MM.1S (cell line): ENCODE measurements around the gene KRTAP5-8.
"Not testable (repeated sequence)": the region's sequence is repeated elsewhere in the genome, so short reads cannot be mapped to it uniquely, and the experiment has no call there.

ENCODE experiments used
- DNase-seq: peaks from one replicate; pipeline ENCODE4 v3.0.0-alpha.2; 2015
- H2AFZ ChIP-seq: fragments of 300-600 bp; sonication (generic); 2 replicates; pipeline ENCODE4 v1.6.0; 2016; ENCODE audit warnings: antibody characterized with exemption, low read length
- H3F3A ChIP-seq: fragments of 300-600 bp; sonication (generic); 2 replicates; pipeline ENCODE4 v1.6.1; 2016; ENCODE audit warnings: mild to moderate bottlenecking, antibody characterized with exemption, low read length, moderate library complexity, mixed read lengths; ENCODE audit not compliant: insufficient read depth
- H3K27ac ChIP-seq: fragments of 300-600 bp; sonication (generic); 2 replicates; pipeline ENCODE4 v1.5.1; 2016; ENCODE audit warnings: mild to moderate bottlenecking, low read length
- H3K27me3 ChIP-seq: fragments of 300-600 bp; sonication (generic); replicated peaks from 2 replicates; pipeline ENCODE4 v1.6.0; 2016; ENCODE audit warnings: low read length; ENCODE audit not compliant: insufficient read depth
- H3K36me3 ChIP-seq: fragments of 300-600 bp; sonication (generic); replicated peaks from 2 replicates; pipeline ENCODE4 v1.6.1; 2016; ENCODE audit warnings: mild to moderate bottlenecking, low read length, mixed read lengths; ENCODE audit not compliant: insufficient read depth
- H3K4me1 ChIP-seq: fragments of 300-600 bp; sonication (generic); 2 replicates; pipeline ENCODE4 v1.6.1; 2016; ENCODE audit warnings: low read length, mixed read lengths
- H3K4me2 ChIP-seq: fragments of 300-600 bp; sonication (generic); 2 replicates; pipeline ENCODE4 v1.6.0; 2016; ENCODE audit warnings: low read depth, low read length
- H3K4me3 ChIP-seq: fragments of 300-600 bp; sonication (generic); 2 replicates; pipeline ENCODE4 v1.5.1; 2016; ENCODE audit warnings: low read length, mixed read lengths
- H3K79me2 ChIP-seq: fragments of 300-600 bp; sonication (generic); 2 replicates; pipeline ENCODE4 v1.6.1; 2016; ENCODE audit warnings: mixed run types, low read length, mixed read lengths
- H3K9ac ChIP-seq: fragments of 300-600 bp; sonication (generic); 2 replicates; pipeline ENCODE4 v1.6.1; 2016; ENCODE audit warnings: low read length, mixed read lengths
- H3K9me2 ChIP-seq: fragments of 300-600 bp; sonication (generic); replicated peaks from 2 replicates; pipeline ENCODE4 v1.6.1; 2016; ENCODE audit warnings: mild to moderate bottlenecking, low read length, mixed read lengths; ENCODE audit not compliant: insufficient read depth
- H3K9me3 ChIP-seq: fragments of 300-600 bp; sonication (generic); replicated peaks from 2 replicates; pipeline ENCODE4 v1.6.1; 2016; ENCODE audit warnings: mild to moderate bottlenecking, low read length, mixed read lengths; ENCODE audit not compliant: insufficient read depth
- H4K20me1 ChIP-seq: fragments of 300-600 bp; sonication (generic); 2 replicates; pipeline ENCODE4 v1.6.1; 2016; ENCODE audit warnings: mild to moderate bottlenecking, low read length, moderate library complexity, mixed read lengths; ENCODE audit not compliant: insufficient read depth
- EZH2 ChIP-seq: fragments of 300-600 bp; sonication (generic); optimal IDR thresholded peaks from 2 replicates; pipeline ENCODE3; 2017; ENCODE audit warnings: low read depth, mild to moderate bottlenecking, antibody characterized with exemption, low read length, mixed read lengths
- EZH2phosphoT487 ChIP-seq: fragments of 300-600 bp; sonication (generic); IDR thresholded peaks from 2 replicates; pipeline ENCODE4 v1.6.1; 2018; ENCODE audit warnings: antibody characterized with exemption, low read length
- TF ChIP-seq, protein P1 (sequence below): fragments of 300-600 bp; sonication (generic); IDR thresholded peaks from 2 replicates; pipeline ENCODE4 v1.5.1; 2016; ENCODE audit warnings: antibody characterized with exemption, low read length, mixed read lengths

Gene KRTAP5-8

DNA sequence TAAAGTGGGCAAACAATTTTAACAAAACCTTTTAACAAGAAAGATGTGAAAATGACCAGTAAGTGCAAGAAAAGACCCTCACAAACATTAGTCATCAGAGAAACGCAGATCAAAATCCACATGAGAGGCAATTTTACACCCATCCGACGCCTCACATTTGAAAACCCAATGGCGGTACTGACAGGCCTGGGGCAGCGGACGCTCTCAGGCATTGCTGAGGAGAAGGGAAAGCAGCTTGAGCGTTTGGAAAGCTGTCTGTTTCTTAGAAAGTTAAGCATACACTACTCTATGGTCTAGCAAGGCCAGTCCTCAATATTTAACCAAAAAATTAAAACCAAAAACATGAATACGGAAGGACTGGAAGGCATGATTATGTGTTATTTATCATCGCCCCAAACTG, 2.0 kb upstream of the KRTAP5-8 start:
- Histone ChIP-seq H2AFZ (no peak overlapping the region), H3K4me3 (no peak overlapping the region), H3K27me3 (peaks cover 35% of the 10 kb centered on the region), H3K79me2 (no peaks in the 10 kb centered on the region), H4K20me1 (no peaks in the 10 kb centered on the region), H3K9ac (no peak overlapping the region), H3K9me2 (no peaks in the 10 kb centered on the region), H3K4me1 (no peaks in the 10 kb centered on the region), H3K9me3 (no peaks in the 10 kb centered on the region), H3K27ac (no peak overlapping the region), H3K4me2 (no peak overlapping the region), H3K36me3 (no peaks in the 10 kb centered on the region), H3F3A (no peaks in the 10 kb centered on the region)
- TF ChIP-seq EZH2phosphoT487: no peak
- no peak for TF ChIP-seq EZH2
- TF ChIP-seq, protein P1, sequence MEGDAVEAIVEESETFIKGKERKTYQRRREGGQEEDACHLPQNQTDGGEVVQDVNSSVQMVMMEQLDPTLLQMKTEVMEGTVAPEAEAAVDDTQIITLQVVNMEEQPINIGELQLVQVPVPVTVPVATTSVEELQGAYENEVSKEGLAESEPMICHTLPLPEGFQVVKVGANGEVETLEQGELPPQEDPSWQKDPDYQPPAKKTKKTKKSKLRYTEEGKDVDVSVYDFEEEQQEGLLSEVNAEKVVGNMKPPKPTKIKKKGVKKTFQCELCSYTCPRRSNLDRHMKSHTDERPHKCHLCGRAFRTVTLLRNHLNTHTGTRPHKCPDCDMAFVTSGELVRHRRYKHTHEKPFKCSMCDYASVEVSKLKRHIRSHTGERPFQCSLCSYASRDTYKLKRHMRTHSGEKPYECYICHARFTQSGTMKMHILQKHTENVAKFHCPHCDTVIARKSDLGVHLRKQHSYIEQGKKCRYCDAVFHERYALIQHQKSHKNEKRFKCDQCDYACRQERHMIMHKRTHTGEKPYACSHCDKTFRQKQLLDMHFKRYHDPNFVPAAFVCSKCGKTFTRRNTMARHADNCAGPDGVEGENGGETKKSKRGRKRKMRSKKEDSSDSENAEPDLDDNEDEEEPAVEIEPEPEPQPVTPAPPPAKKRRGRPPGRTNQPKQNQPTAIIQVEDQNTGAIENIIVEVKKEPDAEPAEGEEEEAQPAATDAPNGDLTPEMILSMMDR: no peak
- no peak for DNase-seq

GRCh38 chr11:71537537-71537936, 288 bp upstream of the KRTAP5-8 start:
- Histone ChIP-seq H4K20me1 (no peaks in the 10 kb centered on the region), H3K9ac (no peak overlapping the region), H3K27ac (no peak overlapping the region), H3K36me3 (no peaks in the 10 kb centered on the region), H3K4me1 (no peaks in the 10 kb centered on the region), H2AFZ (no peak overlapping the region), H3K4me3 (no peak overlapping the region), H3F3A (no peaks in the 10 kb centered on the region), H3K4me2 (no peak overlapping the region), H3K79me2 (no peaks in the 10 kb centered on the region), H3K9me3 (no peaks in the 10 kb centered on the region), H3K9me2 (no peaks in the 10 kb centered on the region), H3K27me3 (peaks cover 46% of the 10 kb centered on the region)
- no peak for TF ChIP-seq EZH2
- TF ChIP-seq EZH2phosphoT487: no peak
- TF ChIP-seq, protein P1: no peak
- DNase-seq: no peak

DNA sequence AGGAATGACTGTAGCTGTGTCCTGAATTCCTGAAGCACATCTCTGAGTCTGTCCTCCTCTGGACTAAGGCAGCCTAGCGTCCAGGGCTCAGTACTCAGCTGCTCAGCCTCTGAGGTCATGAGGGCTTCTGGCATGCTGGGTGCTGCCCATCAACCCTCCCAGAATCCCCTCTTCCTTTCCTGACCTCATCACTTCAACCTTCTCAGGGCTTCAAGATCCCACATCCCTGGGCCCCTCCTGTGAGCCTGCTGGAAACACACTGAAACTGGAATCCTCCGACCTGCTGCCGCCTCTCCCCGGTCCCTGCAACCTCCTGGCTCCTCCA, 803 bp downstream of the KRTAP5-8 start:
- no peak overlapping the region for H3K27ac ChIP-seq
- no peak for DNase-seq
- no peaks in the 10 kb centered on the region for H3K9me3 ChIP-seq

GRCh38 chr11:71539017-71539416, 1.2 kb downstream of the KRTAP5-8 start:
- Histone ChIP-seq H4K20me1 (no peaks in the 10 kb centered on the region), H3K27me3 (peaks cover 55% of the 10 kb centered on the region), H3K27ac (no peak overlapping the region), H3K4me2 (no peak overlapping the region), H3F3A (no peaks in the 10 kb centered on the region), H3K79me2 (no peaks in the 10 kb centered on the region), H3K9me3 (no peaks in the 10 kb centered on the region), H3K9me2 (no peaks in the 10 kb centered on the region), H3K9ac (no peak overlapping the region), H3K4me1 (no peaks in the 10 kb centered on the region), H3K36me3 (no peaks in the 10 kb centered on the region), H3K4me3 (no peak overlapping the region), H2AFZ (no peak overlapping the region)
- TF ChIP-seq, protein P1: no peak
- TF ChIP-seq EZH2 (no peak), EZH2phosphoT487 (no peak)
- no peak for DNase-seq

More for the DNA sequence above, 803 bp downstream of the KRTAP5-8 start:
- TF ChIP-seq EZH2: no peak
- no peaks in the 10 kb centered on the region for H3K9me2 ChIP-seq
- peaks cover 51% of the 10 kb centered on the region for H3K27me3 ChIP-seq
- no peaks in the 10 kb centered on the region for H3K4me1 ChIP-seq
- no peaks in the 10 kb centered on the region for H3F3A ChIP-seq
- no peaks in the 10 kb centered on the region for H4K20me1 ChIP-seq
- no peak overlapping the region for H3K4me3 ChIP-seq
- H3K4me2 ChIP-seq: no peak overlapping the region
- H3K9ac ChIP-seq: no peak overlapping the region
- H2AFZ ChIP-seq: no peak overlapping the region
- no peaks in the 10 kb centered on the region for H3K36me3 ChIP-seq
- no peaks in the 10 kb centered on the region for H3K79me2 ChIP-seq

GRCh38 chr11:71539971-71540370, 2.1 kb downstream of the KRTAP5-8 start:
- H3K9me2 ChIP-seq, DNase-seq, H3K4me3 ChIP-seq, H4K20me1 ChIP-seq, H2AFZ ChIP-seq, H3K4me1 ChIP-seq, H3K36me3 ChIP-seq, H3F3A ChIP-seq, H3K9ac ChIP-seq, H3K27ac ChIP-seq, H3K4me2 ChIP-seq, H3K79me2 ChIP-seq, H3K9me3 ChIP-seq: not testable (repeated sequence)
- peaks cover 64% of the 10 kb centered on the region for H3K27me3 ChIP-seq
